Lower lobe of right lung (tissue), 2 donors: Measurements from ENCODE around the gene PCBP2. TPM values are rescaled to one million over a fixed set of nuclear protein-coding genes. Genes with fewer than 3 reads are reported as not detected.

ENCODE experiments used
- ATAC-seq, 2 donors: fragments of 200-7000 bp; cut with Tn5 transposase; one replicate each; pipeline ENCODE4 v1.9.1; 2020 to 2022; ENCODE audit warnings: mild to moderate bottlenecking in 2 of 2, moderate library complexity in 2 of 2
- DNase-seq: peaks from one replicate; pipeline ENCODE4 v3.0.0-alpha.2; 2020
- H3K27ac ChIP-seq: fragments of 200-600 bp; one replicate; pipeline ENCODE4 v1.8.0; 2022
- H3K27me3 ChIP-seq: fragments of 200-600 bp; one replicate; pipeline ENCODE4 v1.8.0; 2022; ENCODE audit warnings: low read depth
- H3K36me3 ChIP-seq: fragments of 200-600 bp; one replicate; pipeline ENCODE4 v1.8.0; 2022; ENCODE audit warnings: mild to moderate bottlenecking
- H3K4me1 ChIP-seq: fragments of 200-600 bp; one replicate; pipeline ENCODE4 v1.8.0; 2022
- H3K4me3 ChIP-seq: fragments of 200-600 bp; one replicate; pipeline ENCODE4 v1.8.0; 2022; ENCODE audit warnings: mild to moderate bottlenecking
- H3K9me3 ChIP-seq: fragments of 200-600 bp; one replicate; pipeline ENCODE4 v1.8.0; 2022
- intact Hi-C: fragments of 100-400 bp; cut with DNase I; formaldehyde crosslinking; loops from one replicate; pipeline ENCODE4 v1.11.0; 2022
- total RNA-seq: library from RNA; stranded (reverse); fragmentation: NEBNext Ultra II Directional; extraction: Animal tissue kit (Norgen Biotek cat#: 25700); gene quantifications from one replicate; pipeline ENCODE4 v1.2.1, GENCODE V29; 2021
- TF ChIP-seq, protein P1 (sequence below): fragments of 200-600 bp; IDR thresholded peaks from one replicate; pipeline ENCODE4 v1.8.0; 2022; ENCODE audit warnings: antibody characterized with exemption, mild to moderate bottlenecking
- donor health status: DM: no; HTN: yes; CAD: no; lungs with severe emphysema.

The PCBP2 gene
- total RNA-seq, 1 donor from 2014 or later: 767 TPM

DNA sequence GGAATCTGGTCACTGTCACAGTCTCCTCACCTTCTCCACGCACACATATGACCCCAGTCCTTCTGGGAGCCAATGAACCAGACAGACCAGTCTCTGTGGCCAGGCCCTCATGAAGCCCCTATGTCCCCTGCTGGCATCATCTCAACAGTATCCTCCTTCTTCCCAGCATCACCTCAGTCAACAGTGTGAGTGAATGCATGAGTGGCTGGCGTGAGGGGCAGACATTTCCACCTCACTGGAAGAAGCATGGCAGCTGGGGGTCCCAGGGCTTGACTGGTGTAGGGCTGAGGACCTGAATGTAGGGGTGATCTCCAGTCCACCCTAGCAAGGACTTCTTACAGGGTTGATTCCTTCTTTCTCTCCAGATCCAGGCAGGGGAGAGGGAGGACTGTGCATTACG is 45.6 kb downstream of the PCBP2 start:
- peaks cover 64% of the 10 kb centered on the region for H3K4me1 ChIP-seq
- H3K27me3 ChIP-seq: no peaks in the 10 kb centered on the region
- TF ChIP-seq, protein P1, sequence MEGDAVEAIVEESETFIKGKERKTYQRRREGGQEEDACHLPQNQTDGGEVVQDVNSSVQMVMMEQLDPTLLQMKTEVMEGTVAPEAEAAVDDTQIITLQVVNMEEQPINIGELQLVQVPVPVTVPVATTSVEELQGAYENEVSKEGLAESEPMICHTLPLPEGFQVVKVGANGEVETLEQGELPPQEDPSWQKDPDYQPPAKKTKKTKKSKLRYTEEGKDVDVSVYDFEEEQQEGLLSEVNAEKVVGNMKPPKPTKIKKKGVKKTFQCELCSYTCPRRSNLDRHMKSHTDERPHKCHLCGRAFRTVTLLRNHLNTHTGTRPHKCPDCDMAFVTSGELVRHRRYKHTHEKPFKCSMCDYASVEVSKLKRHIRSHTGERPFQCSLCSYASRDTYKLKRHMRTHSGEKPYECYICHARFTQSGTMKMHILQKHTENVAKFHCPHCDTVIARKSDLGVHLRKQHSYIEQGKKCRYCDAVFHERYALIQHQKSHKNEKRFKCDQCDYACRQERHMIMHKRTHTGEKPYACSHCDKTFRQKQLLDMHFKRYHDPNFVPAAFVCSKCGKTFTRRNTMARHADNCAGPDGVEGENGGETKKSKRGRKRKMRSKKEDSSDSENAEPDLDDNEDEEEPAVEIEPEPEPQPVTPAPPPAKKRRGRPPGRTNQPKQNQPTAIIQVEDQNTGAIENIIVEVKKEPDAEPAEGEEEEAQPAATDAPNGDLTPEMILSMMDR: no peak
- H3K4me3 ChIP-seq: no peak overlapping the region
- no peak for ATAC-seq
- no peaks in the 10 kb centered on the region for H3K9me3 ChIP-seq
- no peak for DNase-seq
- intact Hi-C loops: no loop called here
- no peaks in the 10 kb centered on the region for H3K36me3 ChIP-seq
- peak overlapping the region; percentile 37 for H3K27ac ChIP-seq

DNA sequence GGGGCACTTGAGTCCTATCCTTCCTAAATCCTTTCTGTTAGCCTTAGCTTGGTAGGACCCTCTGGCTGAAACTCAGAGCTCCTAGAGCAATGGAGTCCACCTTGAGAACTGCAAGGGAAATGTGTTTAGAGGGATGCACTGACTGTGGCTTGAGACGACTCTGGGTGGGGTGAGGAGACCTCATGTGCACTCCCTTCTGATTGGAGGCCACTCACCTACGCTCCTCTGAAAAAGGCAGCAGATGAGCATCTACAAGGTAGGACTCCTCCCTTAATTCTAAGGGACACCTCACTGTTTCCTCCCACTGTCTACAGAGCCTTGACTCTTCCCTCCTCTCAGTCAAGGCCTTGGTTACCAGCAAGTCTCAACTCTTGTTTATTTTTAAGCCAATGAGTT is 46.3 kb downstream of the PCBP2 start:
- Histone ChIP-seq H3K4me3 (no peak overlapping the region), H3K27ac (no peak overlapping the region), H3K27me3 (no peaks in the 10 kb centered on the region), H3K4me1 (peaks cover 66% of the 10 kb centered on the region), H3K9me3 (no peaks in the 10 kb centered on the region), H3K36me3 (no peaks in the 10 kb centered on the region)
- DNase-seq: no peak
- TF ChIP-seq, protein P1: no peak
- ATAC-seq: no peak
- intact Hi-C loops: no loop called here

DNA sequence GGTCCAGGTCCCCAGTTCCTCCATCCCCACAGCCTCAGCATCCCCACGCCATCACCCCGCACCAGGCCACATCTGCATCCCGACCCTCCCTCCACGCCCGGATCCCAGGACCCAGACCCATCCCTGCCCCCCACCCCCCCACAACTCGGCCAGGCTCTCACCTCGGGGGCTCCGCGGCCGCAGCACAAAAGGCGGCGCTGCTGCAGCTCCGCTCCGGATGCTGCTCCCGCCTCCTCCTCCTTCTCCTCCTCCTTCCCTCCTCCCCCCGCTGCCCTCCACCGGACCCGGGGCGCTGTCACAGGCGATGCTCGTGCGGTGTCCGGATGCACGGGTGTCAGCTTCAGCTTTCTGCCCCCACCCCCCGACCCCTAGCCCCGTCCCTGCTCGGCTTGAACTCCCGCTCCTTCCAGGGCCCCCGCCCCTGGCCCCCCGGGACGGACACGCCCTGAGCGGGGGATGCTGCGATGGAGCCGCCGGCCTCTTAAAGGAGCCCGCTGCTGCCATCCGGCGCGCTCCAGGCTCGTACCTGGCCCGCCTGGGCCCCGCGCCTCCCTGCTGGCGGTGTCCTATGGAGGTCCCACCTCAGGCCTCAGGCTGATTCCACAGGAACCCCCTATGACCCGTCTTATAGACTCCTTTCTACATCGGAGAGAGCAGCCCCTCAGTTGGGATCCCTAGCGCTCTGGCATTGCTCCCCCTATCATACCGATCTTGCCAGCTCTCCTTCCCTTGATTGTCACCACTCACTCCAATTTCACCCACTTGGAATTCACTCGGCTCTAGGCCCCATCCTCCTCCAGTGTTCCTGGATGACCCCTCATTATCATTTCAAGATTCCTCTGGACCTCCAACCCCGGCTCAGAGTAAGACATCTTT is 47.6 kb downstream of the PCBP2 start, which contains the start of gene MAP3K12:
Gene MAP3K12, minus strand, starts transcription at position 193 of the 876 bp plus-strand sequence. CDS start 12,067 bp downstream, outside the sequence.
- ATAC-seq (peak; percentile 0 to 3), DNase-seq (peak; percentile 70)
- intact Hi-C loops: no loop called here
- Histone ChIP-seq H3K27me3 (no peaks in the 10 kb centered on the region), H3K36me3 (peaks cover 8% of the 10 kb centered on the region), H3K27ac (peak within 1 kb of the TSS; percentile 93), H3K4me1 (peaks cover 64% of the 10 kb centered on the region), H3K9me3 (no peaks in the 10 kb centered on the region), H3K4me3 (peak within 1 kb of the TSS; percentile 79)
- TF ChIP-seq, protein P1: no peak

DNA sequence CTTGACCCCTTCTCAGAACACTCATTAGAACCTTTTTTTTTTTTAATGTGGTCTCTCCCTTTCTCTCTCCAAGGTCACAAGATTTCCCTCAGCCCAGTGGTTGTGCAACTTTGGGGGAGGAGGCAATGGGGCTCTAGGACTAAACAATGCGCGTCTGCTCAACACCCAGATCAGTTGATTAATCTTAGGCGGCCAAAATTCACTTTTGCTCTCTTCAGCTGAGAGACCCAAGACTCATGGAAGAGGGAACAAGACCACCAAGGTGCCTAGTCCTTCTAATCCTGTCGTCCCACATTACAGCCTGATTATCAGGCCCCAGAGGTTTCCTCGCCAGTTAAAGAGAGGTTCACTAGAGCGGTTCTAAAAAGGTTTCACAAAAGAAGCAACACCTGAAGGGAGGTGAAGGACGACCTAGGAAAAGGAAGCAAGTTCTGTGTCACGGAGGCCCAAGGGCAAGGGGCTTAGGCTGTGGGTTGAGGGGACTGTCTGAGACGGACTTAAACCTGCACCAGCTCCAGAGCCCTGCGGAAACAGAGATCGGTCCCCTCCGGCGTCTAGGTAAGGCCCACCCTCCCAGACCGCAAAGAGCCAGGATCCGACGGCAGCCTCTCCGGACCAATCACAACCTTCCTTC is 48.4 kb downstream of the PCBP2 start:
- TF ChIP-seq, protein P1: no peak
- Histone ChIP-seq H3K4me3 (peak overlapping the region; percentile 79), H3K4me1 (peaks cover 61% of the 10 kb centered on the region), H3K9me3 (no peaks in the 10 kb centered on the region), H3K36me3 (peaks cover 16% of the 10 kb centered on the region), H3K27me3 (no peaks in the 10 kb centered on the region), H3K27ac (peak overlapping the region; percentile 93)
- ATAC-seq: peak; percentile 29 to 35
- intact Hi-C loops: no loop called here
- peak; percentile 73 for DNase-seq

DNA sequence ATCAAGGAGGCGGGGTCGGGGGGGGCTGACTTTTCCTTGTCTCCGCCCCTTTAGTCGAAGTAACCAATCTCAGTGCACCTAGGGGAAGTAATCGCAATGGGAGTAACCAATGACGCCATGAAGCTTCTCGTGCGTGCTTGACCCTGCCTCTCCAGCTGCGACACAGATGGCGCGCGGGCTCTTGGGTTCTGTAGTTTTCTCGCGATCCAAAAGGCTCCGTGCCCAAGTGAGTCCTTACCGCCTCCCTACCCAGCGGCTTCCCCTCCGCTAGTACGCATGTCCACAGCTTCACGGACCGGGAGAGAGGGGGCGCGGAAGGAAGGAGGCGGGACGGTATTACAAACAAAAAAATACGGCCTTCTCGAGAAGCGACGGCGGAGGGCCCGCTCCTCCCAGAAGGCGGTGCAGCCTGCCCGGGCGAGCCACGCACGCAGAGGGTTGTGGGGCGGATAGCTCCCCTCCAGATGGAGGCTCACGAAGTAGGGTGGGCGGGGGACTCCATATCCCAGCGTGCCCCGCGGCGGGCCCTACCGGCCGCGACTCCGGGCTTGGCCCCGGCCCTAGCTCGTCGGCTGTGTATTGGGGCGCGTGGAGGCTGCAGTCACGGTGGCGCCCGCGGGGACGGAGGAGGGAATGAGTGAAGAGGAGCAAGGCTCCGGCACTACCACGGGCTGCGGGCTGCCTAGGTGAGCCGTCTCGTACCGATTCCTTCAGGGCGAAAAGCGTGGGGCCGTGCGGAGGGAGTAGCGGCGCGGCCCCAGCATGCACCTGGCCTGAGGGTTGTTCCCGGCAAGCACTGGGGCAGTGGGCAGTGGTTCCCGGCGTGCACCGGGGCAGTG is 49.1 kb downstream of the PCBP2 start, which contains the start of gene TARBP2:
Gene TARBP2, plus strand, starts transcription at position 508 of the 839 bp plus-strand sequence. Its CDS starts 126 bp downstream, at position 634.
- H3K27me3 ChIP-seq: no peaks in the 10 kb centered on the region
- H3K4me1 ChIP-seq: peaks cover 54% of the 10 kb centered on the region
- peak within 1 kb of the TSS; percentile 79 for H3K4me3 ChIP-seq
- peak; percentile 97 for DNase-seq
- intact Hi-C loops: no loop called here
- peak within 1 kb of the TSS; percentile 93 for H3K27ac ChIP-seq
- peaks cover 23% of the 10 kb centered on the region for H3K36me3 ChIP-seq
- peak; percentile 92 to 93 for ATAC-seq
- TF ChIP-seq, protein P1: no peak
- H3K9me3 ChIP-seq: no peaks in the 10 kb centered on the region
